Breast epithelium (tissue), 4 donors: ENCODE results near the gene PRKN. TPM values are rescaled to one million over a fixed set of nuclear protein-coding genes. Genes with fewer than 3 reads are reported as not detected.

Experiments used
- DNase-seq, 2 donors: peaks; one replicate each; pipeline ENCODE4 v3.0.0-alpha.2; 2019; ENCODE audit warnings: low spot score in 2 of 2
- H3K27ac ChIP-seq, 2 donors: fragments of 200-600 bp; sonication (generic) in 1 of 2; one replicate each; pipeline ENCODE4 v1.5.1; 2016 to 2019; ENCODE audit warnings: mild to moderate bottlenecking in 1 of 2
- H3K27me3 ChIP-seq, 2 donors: fragments of 200-600 bp; sonication (generic) in 1 of 2; one replicate each; pipeline versions ENCODE4 v1.5.1 to v1.6.0; 2017 to 2019; ENCODE audit warnings: control low read depth in 1 of 2, mild to moderate bottlenecking in 1 of 2
- H3K36me3 ChIP-seq: fragments of 200-600 bp; one replicate; pipeline ENCODE4 v1.5.1; 2019
- H3K4me1 ChIP-seq, 2 donors: fragments of 200-600 bp; sonication (generic); one replicate each; pipeline ENCODE4 v1.5.1; 2016 to 2019; ENCODE audit warnings: control low read depth in 1 of 2
- H3K4me3 ChIP-seq, 3 donors: fragments of 200-600 bp; sonication (generic); 1 replicate in 2 of 3; 2 replicates in 1 of 3; pipeline ENCODE4 v1.5.1; 2016 to 2019; ENCODE audit warnings: mild to moderate bottlenecking in 3 of 3, moderate library complexity in 2 of 3
- H3K9me3 ChIP-seq, 2 donors: fragments of 200-600 bp; sonication (generic) in 1 of 2; one replicate each; pipeline ENCODE4 v1.5.1; 2016 to 2019; ENCODE audit warnings: control low read depth in 1 of 2
- POLR2A ChIP-seq: fragments of 450-650 bp; IDR thresholded peaks from one replicate; pipeline ENCODE4 v1.6.1; 2016; ENCODE audit warnings: antibody characterized with exemption, mild to moderate bottlenecking, moderate library complexity
- POLR2AphosphoS5 ChIP-seq, 3 donors: sonication (generic); formaldehyde crosslinking; IDR thresholded peaks; one replicate each; pipeline ENCODE4 v1.6.1; 2017; ENCODE audit warnings: antibody characterized with exemption in 3 of 3
- intact Hi-C: fragments of 100-400 bp; cut with DNase I; formaldehyde crosslinking; loops from one replicate; pipeline ENCODE4 v1.15.1; 2023; ENCODE audit warnings: low total_unique reads
- total RNA-seq, 3 donors: library from RNA; depleted of rRNA; stranded (reverse); fragments of >200 nt; gene quantifications; one replicate each; pipeline ENCODE4 v1.1.0, GENCODE V29; 2016
- TF ChIP-seq, protein P1 (sequence below), 3 donors: fragments of 450-650 bp; IDR thresholded peaks; one replicate each; pipeline ENCODE4 v1.5.1; 2016 to 2017; ENCODE audit warnings: antibody characterized with exemption in 3 of 3, mild to moderate bottlenecking in 3 of 3, moderate library complexity in 3 of 3

The PRKN gene
- total RNA-seq, 3 donors from 2014 or later: 7.2 to 19.0 (median 11.2) TPM

DNA sequence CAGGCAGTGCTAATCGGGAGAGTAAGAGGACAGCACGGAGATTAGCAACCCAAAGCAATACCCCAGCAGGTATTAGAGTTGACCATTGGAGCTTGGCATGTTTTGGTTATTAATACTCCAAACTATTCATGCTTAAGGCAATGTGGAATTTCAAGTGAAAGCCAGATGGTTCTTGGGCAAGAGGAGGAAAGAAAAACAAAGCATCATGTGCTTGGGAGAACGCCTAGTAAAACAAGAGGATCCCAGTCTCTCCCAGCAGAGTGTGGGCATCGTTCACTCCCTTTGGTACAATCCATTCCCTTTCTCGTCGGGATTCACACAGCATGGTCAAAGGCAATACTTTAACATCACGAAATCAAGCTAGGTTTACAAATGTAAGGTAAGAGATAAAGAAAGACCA is 349.8 kb downstream of the PRKN start:
- Histone ChIP-seq H3K36me3 (no peaks in the 10 kb centered on the region), H3K27me3 (no peaks in the 10 kb centered on the region), H3K9me3 (no peaks in the 10 kb centered on the region), H3K4me3 (no peak overlapping the region), H3K4me1 (no peaks in the 10 kb centered on the region), H3K27ac (no peak overlapping the region)
- no peak for DNase-seq
- TF ChIP-seq, protein P1, sequence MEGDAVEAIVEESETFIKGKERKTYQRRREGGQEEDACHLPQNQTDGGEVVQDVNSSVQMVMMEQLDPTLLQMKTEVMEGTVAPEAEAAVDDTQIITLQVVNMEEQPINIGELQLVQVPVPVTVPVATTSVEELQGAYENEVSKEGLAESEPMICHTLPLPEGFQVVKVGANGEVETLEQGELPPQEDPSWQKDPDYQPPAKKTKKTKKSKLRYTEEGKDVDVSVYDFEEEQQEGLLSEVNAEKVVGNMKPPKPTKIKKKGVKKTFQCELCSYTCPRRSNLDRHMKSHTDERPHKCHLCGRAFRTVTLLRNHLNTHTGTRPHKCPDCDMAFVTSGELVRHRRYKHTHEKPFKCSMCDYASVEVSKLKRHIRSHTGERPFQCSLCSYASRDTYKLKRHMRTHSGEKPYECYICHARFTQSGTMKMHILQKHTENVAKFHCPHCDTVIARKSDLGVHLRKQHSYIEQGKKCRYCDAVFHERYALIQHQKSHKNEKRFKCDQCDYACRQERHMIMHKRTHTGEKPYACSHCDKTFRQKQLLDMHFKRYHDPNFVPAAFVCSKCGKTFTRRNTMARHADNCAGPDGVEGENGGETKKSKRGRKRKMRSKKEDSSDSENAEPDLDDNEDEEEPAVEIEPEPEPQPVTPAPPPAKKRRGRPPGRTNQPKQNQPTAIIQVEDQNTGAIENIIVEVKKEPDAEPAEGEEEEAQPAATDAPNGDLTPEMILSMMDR (IDR thresholded peaks at IDR 0.05): no peak
- TF ChIP-seq POLR2A (no peak), POLR2AphosphoS5 (IDR thresholded peaks at IDR 0.05) (no peak)
- intact Hi-C loops: no loop called here

DNA sequence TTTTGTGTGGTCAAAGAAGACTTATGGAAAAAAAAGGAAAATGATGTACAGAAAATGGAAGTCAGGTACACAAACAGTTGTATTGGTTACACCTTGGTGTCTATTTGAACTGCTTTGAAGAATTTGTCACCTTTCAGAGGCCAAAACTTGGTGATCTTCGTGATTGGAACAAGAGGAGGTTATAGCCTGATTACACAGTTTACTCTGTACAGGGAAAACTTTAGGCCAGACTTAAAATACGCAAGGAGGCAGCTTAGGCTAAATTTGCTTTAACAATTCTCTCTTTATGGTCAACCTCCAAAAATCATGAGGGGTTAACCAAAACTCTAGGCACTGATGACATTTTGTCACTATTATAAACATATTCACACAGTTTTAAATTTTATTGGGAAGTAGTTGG is 353.7 kb downstream of the PRKN start:
- no peak overlapping the region for H3K27ac ChIP-seq
- DNase-seq: no peak
- H3K36me3 ChIP-seq: no peaks in the 10 kb centered on the region
- no peaks in the 10 kb centered on the region for H3K27me3 ChIP-seq
- H3K9me3 ChIP-seq: no peaks in the 10 kb centered on the region
- intact Hi-C loops: no loop called here
- H3K4me1 ChIP-seq: no peaks in the 10 kb centered on the region
- no peak overlapping the region for H3K4me3 ChIP-seq
- TF ChIP-seq POLR2AphosphoS5 (IDR thresholded peaks at IDR 0.05) (no peak), POLR2A (no peak)
- TF ChIP-seq, protein P1 (IDR thresholded peaks at IDR 0.05): no peak

DNA sequence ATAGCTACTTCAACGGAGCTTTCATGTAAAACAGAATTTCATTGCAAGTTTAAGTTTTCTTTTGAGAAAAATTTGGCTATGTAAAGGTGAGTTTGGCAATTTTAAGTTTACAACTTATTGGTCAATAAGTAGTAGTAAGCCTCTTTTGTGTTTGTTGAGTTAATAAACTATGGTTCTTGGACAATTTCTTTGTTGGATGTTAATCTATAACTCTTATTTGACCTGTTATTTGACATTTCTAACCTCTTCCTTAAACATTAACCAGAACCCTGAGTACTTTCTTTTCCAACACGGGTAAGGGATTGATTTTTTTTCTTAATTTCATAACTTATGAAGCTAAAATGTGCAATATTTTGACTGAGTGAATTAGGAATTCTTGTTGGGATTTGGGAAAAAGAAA is 354.4 kb downstream of the PRKN start:
- H3K4me3 ChIP-seq: no peak overlapping the region
- H3K36me3 ChIP-seq: no peaks in the 10 kb centered on the region
- no peaks in the 10 kb centered on the region for H3K27me3 ChIP-seq
- no peak overlapping the region for H3K27ac ChIP-seq
- intact Hi-C loops: no loop called here
- H3K4me1 ChIP-seq: no peaks in the 10 kb centered on the region
- TF ChIP-seq POLR2AphosphoS5 (IDR thresholded peaks at IDR 0.05) (no peak), POLR2A (no peak)
- TF ChIP-seq, protein P1 (IDR thresholded peaks at IDR 0.05): no peak
- DNase-seq: no peak
- no peaks in the 10 kb centered on the region for H3K9me3 ChIP-seq

DNA sequence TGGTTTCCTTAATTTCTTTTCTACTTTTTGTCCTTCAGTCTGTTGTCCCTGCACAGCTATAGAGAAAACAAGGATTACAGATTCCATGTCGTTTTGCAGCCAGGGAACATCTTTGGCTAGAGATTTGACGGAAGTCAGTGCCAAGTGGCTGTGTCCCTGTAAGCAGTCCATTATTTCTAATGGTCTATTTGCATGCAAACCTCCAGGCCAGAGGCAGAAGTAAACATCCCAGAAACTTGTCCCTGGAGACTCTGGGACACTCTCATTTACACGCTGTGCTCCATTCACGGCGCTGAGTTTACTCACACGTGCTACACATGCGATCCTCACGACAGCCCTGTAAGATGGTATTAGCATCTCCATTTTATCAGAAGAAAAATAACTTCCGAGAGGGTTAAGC is 355.5 kb downstream of the PRKN start:
- Histone ChIP-seq H3K4me1 (no peaks in the 10 kb centered on the region), H3K4me3 (no peak overlapping the region), H3K9me3 (no peaks in the 10 kb centered on the region), H3K27me3 (no peaks in the 10 kb centered on the region), H3K36me3 (no peaks in the 10 kb centered on the region), H3K27ac (no peak overlapping the region)
- DNase-seq: no peak
- intact Hi-C loops: no loop called here
- TF ChIP-seq, protein P1 (IDR thresholded peaks at IDR 0.05): no peak
- TF ChIP-seq POLR2A: no peak
- no peak for TF ChIP-seq POLR2AphosphoS5 (IDR thresholded peaks at IDR 0.05)

DNA sequence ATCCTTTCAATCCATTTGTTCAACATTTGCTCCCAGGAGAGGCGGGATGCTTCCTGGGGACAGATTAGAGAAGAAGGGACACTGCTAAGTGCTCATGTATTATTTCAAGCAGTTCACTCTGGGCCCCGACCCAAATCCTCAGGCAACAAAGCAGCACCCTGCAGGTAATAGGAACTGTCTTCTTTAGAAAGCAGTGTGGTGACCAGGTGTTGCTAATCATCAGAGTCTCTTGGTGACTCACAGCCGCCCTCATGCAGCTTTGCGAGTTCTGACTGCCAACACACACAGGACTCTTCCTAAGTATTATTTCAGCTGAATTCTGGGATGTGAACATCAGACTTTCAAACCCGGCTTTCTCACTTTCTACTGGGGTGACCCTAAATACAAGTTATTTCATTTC is 356.4 kb downstream of the PRKN start:
- H3K27ac ChIP-seq: no peak overlapping the region
- no peak for TF ChIP-seq POLR2A
- TF ChIP-seq, protein P1 (IDR thresholded peaks at IDR 0.05): no peak
- no peaks in the 10 kb centered on the region for H3K27me3 ChIP-seq
- no peak overlapping the region for H3K4me3 ChIP-seq
- no peaks in the 10 kb centered on the region for H3K36me3 ChIP-seq
- DNase-seq: no peak
- no peaks in the 10 kb centered on the region for H3K4me1 ChIP-seq
- intact Hi-C loops: no loop called here
- no peaks in the 10 kb centered on the region for H3K9me3 ChIP-seq
